ENCODE measurements around the gene KMT2B.

GRCh38 chr19:35689836-35690235, 28.0 kb upstream of the KMT2B start:
- TF ChIP-seq REST (IDR thresholded peaks at IDR 0.05; ENCODE audit: insufficient replicate concordance, low read depth) (no peak), CTCF (IDR thresholded peaks at IDR 0.05; ENCODE audit: insufficient read depth, low read length) (no peak), GABPA (IDR thresholded peaks at IDR 0.05; ENCODE audit: low read depth) (no peak)
